GM19438 (cell line): Measurements from ENCODE around the gene THRSP.
"Not testable (repeated sequence)": the region's sequence is repeated elsewhere in the genome, so short reads cannot be mapped to it uniquely, and the experiment has no call there.

Source experiments
- ATAC-seq: cut with Tn5 transposase; IDR thresholded peaks from one replicate; pipeline ENCODE4 v1.9.1; 2021; ENCODE audit warnings: low read depth; ENCODE audit not compliant: unreplicated experiment

THRSP gene

GRCh38 chr11:78061921-78062311, 1.7 kb upstream of the THRSP start:
- ATAC-seq, result no peak

DNA sequence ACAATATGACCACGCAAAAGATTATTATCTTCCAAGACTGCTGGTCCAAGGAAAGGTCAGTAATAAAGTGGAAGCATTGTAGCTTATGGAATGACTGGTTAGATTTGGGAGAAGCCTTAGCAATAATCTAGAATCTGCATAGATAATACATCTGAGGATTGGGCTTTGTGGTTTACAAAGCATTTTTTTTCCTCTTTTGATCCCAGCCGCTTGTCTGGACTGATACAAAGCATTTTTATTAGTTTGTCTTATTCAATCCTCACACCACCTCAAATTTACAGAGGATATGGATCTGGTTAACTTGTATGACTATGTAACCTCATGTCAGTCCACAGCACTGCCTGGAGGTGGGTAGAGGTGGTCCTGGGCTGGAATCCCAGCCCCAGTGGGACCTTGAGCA, 990 bp upstream of the THRSP start:
- no peak for ATAC-seq

- ATAC-seq, result no peak
Measured at GRCh38 chr11:78065203-78065602, 1.5 kb downstream of the THRSP start.

- no peak for ATAC-seq
Measured at GRCh38 chr11:78066471-78066870, 2.8 kb downstream of the THRSP start.

GRCh38 chr11:78067704-78068103, 4.0 kb downstream of the THRSP start:
- no peak for ATAC-seq

DNA sequence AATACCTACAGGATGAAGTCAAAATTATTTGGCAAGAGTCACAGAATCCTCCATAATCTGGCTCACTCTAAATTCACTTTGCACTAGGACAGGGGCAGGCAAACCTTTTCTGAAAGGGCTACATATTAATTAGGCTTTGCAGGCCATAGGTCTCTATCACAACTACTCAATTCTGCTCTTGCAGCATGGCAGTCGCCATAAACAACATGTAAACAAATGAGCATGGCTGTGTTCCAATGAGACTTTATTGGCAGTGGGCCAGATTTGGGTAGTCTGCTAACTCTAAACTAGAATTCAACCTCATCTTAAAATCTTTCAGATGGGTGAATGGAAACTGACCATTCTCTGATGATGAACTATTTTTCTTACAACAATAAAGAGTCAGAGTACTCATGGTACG, 5.8 kb downstream of the THRSP start:
- no peak for ATAC-seq

DNA sequence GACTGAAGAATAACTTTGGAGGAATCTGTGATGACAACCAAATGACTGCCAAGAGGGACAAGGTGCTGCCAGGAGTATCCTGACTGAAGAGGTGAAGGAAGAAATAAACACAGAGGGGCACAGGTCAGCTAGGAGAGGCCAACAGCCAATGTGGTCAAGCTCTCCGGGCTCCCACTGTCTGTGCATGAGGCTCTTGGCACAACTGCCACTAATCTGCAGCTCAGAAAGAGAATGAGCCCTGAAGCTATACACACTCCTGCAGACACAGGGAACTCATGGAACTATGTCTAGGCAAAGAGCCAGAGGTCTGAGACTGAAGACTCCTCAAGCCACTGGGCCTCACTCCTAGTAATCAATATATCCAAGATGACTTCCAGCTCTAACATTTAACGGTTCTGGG, 7.0 kb downstream of the THRSP start:
- ATAC-seq, result no peak

DNA sequence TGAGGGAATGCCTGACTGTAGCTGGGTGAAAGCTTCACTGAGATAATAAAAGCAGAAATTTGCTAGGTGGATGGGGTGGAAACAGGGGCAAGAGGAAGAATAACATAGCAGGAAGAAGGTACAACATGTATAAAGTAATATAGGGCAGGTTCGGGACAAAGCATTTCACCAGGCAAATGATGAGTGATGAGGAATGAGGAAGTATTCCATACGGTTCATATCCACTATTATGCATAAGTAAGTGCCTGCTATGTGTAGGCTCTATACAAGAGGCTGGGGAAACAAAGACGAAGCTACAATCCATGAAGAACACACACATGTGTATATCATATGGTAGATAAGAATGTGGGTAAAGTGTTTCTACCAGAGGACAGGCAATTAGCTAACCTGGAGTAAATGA, 8.1 kb downstream of the THRSP start:
- ATAC-seq, result no peak

GRCh38 chr11:78072455-78072854, 8.8 kb downstream of the THRSP start:
- ATAC-seq, result no peak

DNA sequence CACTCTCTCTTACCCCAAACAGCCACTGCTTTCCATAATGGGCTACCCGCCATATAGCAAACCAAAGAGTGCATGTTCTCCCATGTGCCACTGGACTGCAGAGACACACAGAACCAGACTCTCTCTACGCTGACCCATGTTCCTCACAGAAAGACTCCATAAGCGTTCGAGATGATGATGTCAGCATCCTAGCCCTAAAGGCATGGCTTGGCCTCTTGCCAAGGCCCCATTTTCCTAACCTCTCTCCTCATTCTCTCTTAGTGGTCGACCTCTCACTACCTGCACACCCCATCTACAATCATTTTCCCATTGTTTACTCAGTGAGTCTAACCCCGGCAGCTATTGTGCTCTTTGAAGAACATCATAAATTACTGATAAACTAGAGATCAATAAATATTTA, 11.1 kb downstream of the THRSP start:
- no peak for ATAC-seq

GRCh38 chr11:78076733-78077403, 13.2 kb downstream of the THRSP start:
- no peak for ATAC-seq

DNA sequence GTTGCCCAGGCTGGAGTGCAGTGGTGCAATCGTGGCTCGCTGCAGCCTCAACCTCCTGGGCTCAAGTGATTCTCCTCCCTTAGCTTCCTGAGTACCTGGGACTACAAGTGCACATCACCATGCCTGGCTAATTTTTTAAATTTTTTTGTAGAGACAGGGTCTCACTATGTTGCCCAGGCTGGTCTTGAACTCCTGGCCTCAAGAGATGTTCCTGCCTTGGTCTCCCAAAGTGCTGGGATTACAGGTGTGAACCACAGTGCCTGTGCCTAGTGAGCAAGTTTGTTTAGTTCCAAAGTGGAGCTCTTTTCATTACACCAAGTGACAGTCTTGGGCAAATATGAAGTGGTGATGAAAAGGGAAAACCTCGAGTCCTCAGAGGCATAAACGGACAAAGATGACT, 13.9 kb downstream of the THRSP start:
- not testable (repeated sequence) for ATAC-seq

- no peak for ATAC-seq
Measured at GRCh38 chr11:78078218-78079167, 14.8 kb downstream of the THRSP start.

- peak; percentile 87 for ATAC-seq
Measured at GRCh38 chr11:78079232-78080083, 15.8 kb downstream of the THRSP start, which contains the start of gene NDUFC2. NDUFC2 (minus strand) TSS chr11:78079862; CDS start chr11:78079744, 118 bp downstream.

DNA sequence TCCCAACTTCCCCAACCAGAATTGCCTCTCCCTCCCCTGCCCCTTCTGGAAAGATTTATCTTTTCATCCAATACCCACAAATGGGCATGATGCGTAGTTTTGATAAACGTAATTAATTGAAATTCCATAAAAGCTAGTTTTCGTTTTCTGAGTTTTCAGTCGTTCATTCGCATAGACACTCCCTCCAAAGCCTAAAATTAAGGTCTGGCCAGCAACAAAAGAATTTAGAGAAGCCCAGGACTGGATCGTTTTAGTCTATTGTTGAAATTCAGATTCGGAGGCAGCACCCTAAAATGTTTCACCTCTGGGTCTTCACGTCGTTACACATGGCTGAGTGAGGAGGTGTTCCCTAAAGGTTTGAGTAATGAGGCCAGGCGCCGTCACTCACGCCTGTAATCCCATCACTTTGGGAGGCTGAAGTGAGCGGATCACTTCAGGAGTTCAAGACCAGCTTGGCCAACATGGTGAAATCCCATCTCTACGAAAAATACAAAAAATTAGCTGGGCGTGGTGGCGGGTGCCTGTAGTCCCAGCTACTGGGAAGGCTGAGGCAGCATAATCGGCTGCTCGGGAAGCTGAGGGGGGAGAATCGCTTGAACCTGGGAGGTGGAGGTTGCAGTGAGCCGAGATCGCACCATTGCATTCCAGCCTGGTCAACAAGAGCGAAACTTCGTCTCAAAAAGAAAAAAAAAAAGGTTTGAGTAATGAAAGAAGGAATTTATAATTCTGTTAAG, 16.6 kb downstream of the THRSP start:
- ATAC-seq, result no peak

- no peak for ATAC-seq
Measured at GRCh38 chr11:78080818-78081495, 17.3 kb downstream of the THRSP start.

- no peak for ATAC-seq
Measured at GRCh38 chr11:78081583-78081982, 17.9 kb downstream of the THRSP start.

DNA sequence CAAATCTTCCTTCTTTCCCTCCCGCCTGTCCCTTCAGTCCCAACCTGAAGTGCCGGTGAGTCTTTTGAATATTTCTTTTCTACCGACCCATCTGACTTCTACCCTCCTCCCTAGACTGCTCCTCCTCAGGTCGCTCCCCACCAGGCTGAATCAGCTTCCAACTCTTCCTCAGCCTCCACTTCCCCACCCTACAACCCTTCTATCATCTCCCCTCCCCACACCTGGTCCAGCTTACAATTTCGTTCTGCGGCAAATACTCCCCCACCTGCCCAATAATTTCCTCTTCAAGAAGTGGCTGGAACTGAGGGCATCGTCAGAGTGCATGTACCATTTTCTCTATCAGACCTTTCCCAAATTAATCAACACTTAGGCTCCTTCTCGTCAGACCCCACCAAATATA, 18.5 kb downstream of the THRSP start:
- ATAC-seq, result no peak

DNA sequence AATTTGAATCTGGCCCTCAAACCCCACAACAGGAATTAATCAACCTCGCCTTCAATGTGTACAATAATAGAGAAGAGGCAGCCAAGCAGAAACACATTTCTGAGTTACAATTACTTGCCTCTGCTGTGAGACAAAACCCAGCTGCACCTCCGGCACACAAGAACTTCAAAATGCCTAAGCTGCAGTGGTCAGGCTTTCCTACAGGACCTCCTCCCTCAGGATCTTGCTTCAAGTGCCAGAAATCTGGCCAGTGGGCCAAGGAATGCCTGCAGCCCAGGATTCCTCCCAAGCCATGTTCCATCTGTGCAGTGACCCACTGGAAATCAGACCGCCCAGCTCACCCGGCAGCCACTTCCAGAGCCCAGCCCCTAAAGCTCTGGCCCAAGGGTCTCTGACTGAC, 19.4 kb downstream of the THRSP start:
- ATAC-seq, result no peak

GRCh38 chr11:78084506-78084905, 20.8 kb downstream of the THRSP start:
- not testable (repeated sequence) for ATAC-seq
